Liver (tissue), 3 donors: ENCODE measurements around the gene ZNF410.

Experiments
- RAD21 ChIP-seq, 2 donors: IDR thresholded peaks; 2 replicates each; pipeline ENCODE4 v1.6.1; 2016; ENCODE audit warnings: antibody characterized with exemption in 2 of 2, mild to moderate bottlenecking in 2 of 2
- TF ChIP-seq, protein P1 (sequence below): fragments of 150-350 bp; IDR thresholded peaks from 2 replicates; pipeline ENCODE4 v1.5.1; 2017; ENCODE audit warnings: improper control_type of control experiment, low read depth, low read length; ENCODE audit not compliant: missing input control
- donor health status: healthy.
- donor health status: healthy.

- TF ChIP-seq, protein P1, sequence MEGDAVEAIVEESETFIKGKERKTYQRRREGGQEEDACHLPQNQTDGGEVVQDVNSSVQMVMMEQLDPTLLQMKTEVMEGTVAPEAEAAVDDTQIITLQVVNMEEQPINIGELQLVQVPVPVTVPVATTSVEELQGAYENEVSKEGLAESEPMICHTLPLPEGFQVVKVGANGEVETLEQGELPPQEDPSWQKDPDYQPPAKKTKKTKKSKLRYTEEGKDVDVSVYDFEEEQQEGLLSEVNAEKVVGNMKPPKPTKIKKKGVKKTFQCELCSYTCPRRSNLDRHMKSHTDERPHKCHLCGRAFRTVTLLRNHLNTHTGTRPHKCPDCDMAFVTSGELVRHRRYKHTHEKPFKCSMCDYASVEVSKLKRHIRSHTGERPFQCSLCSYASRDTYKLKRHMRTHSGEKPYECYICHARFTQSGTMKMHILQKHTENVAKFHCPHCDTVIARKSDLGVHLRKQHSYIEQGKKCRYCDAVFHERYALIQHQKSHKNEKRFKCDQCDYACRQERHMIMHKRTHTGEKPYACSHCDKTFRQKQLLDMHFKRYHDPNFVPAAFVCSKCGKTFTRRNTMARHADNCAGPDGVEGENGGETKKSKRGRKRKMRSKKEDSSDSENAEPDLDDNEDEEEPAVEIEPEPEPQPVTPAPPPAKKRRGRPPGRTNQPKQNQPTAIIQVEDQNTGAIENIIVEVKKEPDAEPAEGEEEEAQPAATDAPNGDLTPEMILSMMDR = no peak
- no peak for TF ChIP-seq RAD21 (IDR thresholded peaks at IDR 0.05)
Observed at GRCh38 chr14:73961192-73961591, 74.5 kb downstream of the ZNF410 start.
